Mammary epithelial cell (primary cell): ENCODE measurements around the gene PDIA5.
"Not testable (repeated sequence)": the region's sequence is repeated elsewhere in the genome, so short reads cannot be mapped to it uniquely, and the experiment has no call there.

Experiments
- EZH2 ChIP-seq: IDR thresholded peaks from 2 replicates; pipeline ENCODE4 v1.6.1; 2012; ENCODE audit warnings: low read length, inconsistent platforms, borderline replicate concordance
- TF ChIP-seq, protein P1 (sequence below), 2 donors: IDR thresholded peaks in 1 of 2; conservative IDR thresholded peaks in 1 of 2; 2 replicates each; pipeline ENCODE4 v1.5.1; 2011 to 2012; ENCODE audit warnings: inconsistent platforms in 2 of 2, low read length in 2 of 2, mild to moderate bottlenecking in 2 of 2, control low read depth in 1 of 2, low read depth in 1 of 2; ENCODE audit not compliant: insufficient read depth in 1 of 2; ENCODE audit errors: extremely low read depth in 1 of 2

DNA sequence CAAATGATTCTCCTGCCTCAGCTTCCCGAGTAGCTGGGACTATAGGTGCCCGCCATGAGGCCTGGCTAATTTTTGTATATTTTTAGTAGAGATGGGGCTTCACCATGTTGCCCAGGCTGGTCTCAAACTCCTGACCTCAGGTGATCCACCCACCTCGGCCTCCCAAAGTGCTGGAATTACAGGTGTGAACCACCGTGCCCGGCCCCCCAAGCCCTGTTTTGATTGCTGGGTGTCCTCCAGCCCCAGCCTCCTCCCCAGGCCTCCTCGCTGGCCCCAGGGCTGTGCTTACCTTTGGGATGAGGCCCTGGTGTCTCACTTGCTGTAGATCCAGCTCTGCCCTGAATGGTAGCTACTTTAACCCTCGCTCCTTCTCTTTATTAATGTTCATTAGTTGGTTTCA lies 45.8 kb downstream of the PDIA5 start:
- TF ChIP-seq, protein P1, sequence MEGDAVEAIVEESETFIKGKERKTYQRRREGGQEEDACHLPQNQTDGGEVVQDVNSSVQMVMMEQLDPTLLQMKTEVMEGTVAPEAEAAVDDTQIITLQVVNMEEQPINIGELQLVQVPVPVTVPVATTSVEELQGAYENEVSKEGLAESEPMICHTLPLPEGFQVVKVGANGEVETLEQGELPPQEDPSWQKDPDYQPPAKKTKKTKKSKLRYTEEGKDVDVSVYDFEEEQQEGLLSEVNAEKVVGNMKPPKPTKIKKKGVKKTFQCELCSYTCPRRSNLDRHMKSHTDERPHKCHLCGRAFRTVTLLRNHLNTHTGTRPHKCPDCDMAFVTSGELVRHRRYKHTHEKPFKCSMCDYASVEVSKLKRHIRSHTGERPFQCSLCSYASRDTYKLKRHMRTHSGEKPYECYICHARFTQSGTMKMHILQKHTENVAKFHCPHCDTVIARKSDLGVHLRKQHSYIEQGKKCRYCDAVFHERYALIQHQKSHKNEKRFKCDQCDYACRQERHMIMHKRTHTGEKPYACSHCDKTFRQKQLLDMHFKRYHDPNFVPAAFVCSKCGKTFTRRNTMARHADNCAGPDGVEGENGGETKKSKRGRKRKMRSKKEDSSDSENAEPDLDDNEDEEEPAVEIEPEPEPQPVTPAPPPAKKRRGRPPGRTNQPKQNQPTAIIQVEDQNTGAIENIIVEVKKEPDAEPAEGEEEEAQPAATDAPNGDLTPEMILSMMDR (conservative IDR thresholded peaks at IDR 0.05 in 1 of 2, IDR thresholded peaks at IDR 0.05 in 1 of 2; ENCODE audit: extremely low read depth in 1 of 2, insufficient read depth in 1 of 2, low read depth in 1 of 2, low read length in 2 of 2): not testable (repeated sequence)
- TF ChIP-seq EZH2: not testable (repeated sequence)
